Measurements from ENCODE around the gene VPS45.
"Not testable (repeated sequence)": the region's sequence is repeated elsewhere in the genome, so short reads cannot be mapped to it uniquely, and the experiment has no call there.

VPS45 gene

GRCh38 chr1:150182247-150182646 lies 114.7 kb downstream of the VPS45 start:
- Mint-ChIP-seq H3K4me3 (no peak overlapping the region), H3K4me1 (ENCODE audit: low read depth in 2 of 2) (peaks cover 1 to 3% of the 10 kb centered on the region in 2 donors)

GRCh38 chr1:150183061-150183460 lies 115.5 kb downstream of the VPS45 start:
- no peak for DNase-seq
- no peak overlapping the region for H3K4me3 Mint-ChIP-seq
- H3K4me1 Mint-ChIP-seq (ENCODE audit: low read depth in 2 of 2): peaks cover 2 to 8% of the 10 kb centered on the region in 2 donors
- H3K27ac Mint-ChIP-seq: no peak overlapping the region
- H3K27me3 Mint-ChIP-seq: no peaks in the 10 kb centered on the region
- H3K9me3 Mint-ChIP-seq: no peaks in the 10 kb centered on the region
- no peak for ATAC-seq (replicated peaks)
- H3K36me3 Mint-ChIP-seq (ENCODE audit: insufficient read depth): no peaks in the 10 kb centered on the region

More at GRCh38 chr1:150182247-150182646, 114.7 kb downstream of the VPS45 start:
- Mint-ChIP-seq H3K27ac (no peak overlapping the region), H3K36me3 (ENCODE audit: insufficient read depth) (no peaks in the 10 kb centered on the region), H3K9me3 (no peaks in the 10 kb centered on the region), H3K27me3 (no peaks in the 10 kb centered on the region)
- DNase-seq (no peak), ATAC-seq (replicated peaks) (no peak)

- ATAC-seq (replicated peaks): no peak
- peaks cover 0 to 8% of the 10 kb centered on the region in 2 donors for H3K27me3 Mint-ChIP-seq
- H3K9me3 Mint-ChIP-seq: no peaks in the 10 kb centered on the region
- DNase-seq: no peak
- peaks cover 2 to 8% of the 10 kb centered on the region in 2 donors for H3K4me1 Mint-ChIP-seq (ENCODE audit: low read depth in 2 of 2)
- no peak overlapping the region for H3K4me3 Mint-ChIP-seq
- H3K36me3 Mint-ChIP-seq (ENCODE audit: insufficient read depth): no peaks in the 10 kb centered on the region
- no peak overlapping the region for H3K27ac Mint-ChIP-seq
Measured at GRCh38 chr1:150185481-150185880, 117.9 kb downstream of the VPS45 start.

- ATAC-seq (replicated peaks); DNase-seq; H3K36me3 Mint-ChIP-seq (ENCODE audit: insufficient read depth); H3K9me3 Mint-ChIP-seq; H3K4me1 Mint-ChIP-seq (ENCODE audit: low read depth in 2 of 2); H3K27ac Mint-ChIP-seq; H3K27me3 Mint-ChIP-seq: not testable (repeated sequence)
- peak overlapping the region in 1 of 2 donors; percentile 55 for H3K4me3 Mint-ChIP-seq
Measured at GRCh38 chr1:150186438-150186788, 118.8 kb downstream of the VPS45 start.

GRCh38 chr1:150186789-150187559 lies 119.4 kb downstream of the VPS45 start:
- ATAC-seq (replicated peaks) (peak; percentile 79), DNase-seq (peak; percentile 33 to 48 (median 33))
- Mint-ChIP-seq H3K27me3 (peaks cover 0 to 10% of the 10 kb centered on the region in 2 donors), H3K36me3 (ENCODE audit: insufficient read depth) (no peaks in the 10 kb centered on the region), H3K4me1 (ENCODE audit: low read depth in 2 of 2) (peaks cover 2 to 8% of the 10 kb centered on the region in 2 donors), H3K4me3 (peak overlapping the region; percentile 31 to 55), H3K27ac (peak overlapping the region in 1 of 2 donors; percentile 73), H3K9me3 (no peaks in the 10 kb centered on the region)

- Mint-ChIP-seq H3K9me3 (no peaks in the 10 kb centered on the region), H3K4me3 (peak overlapping the region; percentile 31 to 55), H3K36me3 (ENCODE audit: insufficient read depth) (no peaks in the 10 kb centered on the region), H3K27me3 (peaks cover 0 to 10% of the 10 kb centered on the region in 2 donors), H3K27ac (peak overlapping the region in 1 of 2 donors; percentile 73), H3K4me1 (ENCODE audit: low read depth in 2 of 2) (peaks cover 2 to 8% of the 10 kb centered on the region in 2 donors)
- peak; percentile 19 for ATAC-seq (replicated peaks)
- no peak for DNase-seq
Measured at GRCh38 chr1:150187560-150187931, 120.0 kb downstream of the VPS45 start.

- H3K4me1 Mint-ChIP-seq (ENCODE audit: low read depth in 2 of 2): peaks cover 2 to 7% of the 10 kb centered on the region in 2 donors
- no peak for ATAC-seq (replicated peaks)
- H3K27ac Mint-ChIP-seq: no peak overlapping the region
- no peak overlapping the region for H3K4me3 Mint-ChIP-seq
- peaks cover 11 to 24% of the 10 kb centered on the region in 2 donors for H3K27me3 Mint-ChIP-seq
- DNase-seq: no peak
- H3K9me3 Mint-ChIP-seq: no peaks in the 10 kb centered on the region
- H3K36me3 Mint-ChIP-seq (ENCODE audit: insufficient read depth): no peaks in the 10 kb centered on the region
Measured at GRCh38 chr1:150192012-150192411, 124.4 kb downstream of the VPS45 start.

- Mint-ChIP-seq H3K27me3 (peaks cover 11 to 24% of the 10 kb centered on the region in 2 donors), H3K4me3 (no peak overlapping the region), H3K9me3 (no peaks in the 10 kb centered on the region), H3K27ac (no peak overlapping the region), H3K4me1 (ENCODE audit: low read depth in 2 of 2) (no peaks in the 10 kb centered on the region), H3K36me3 (ENCODE audit: insufficient read depth) (no peaks in the 10 kb centered on the region)
- ATAC-seq (replicated peaks): no peak
- no peak for DNase-seq
Measured at GRCh38 chr1:150194381-150195031, 126.9 kb downstream of the VPS45 start.
